ENCODE measurements around the gene TAF12. TPM values are rescaled to one million over a fixed set of nuclear protein-coding genes. Genes with fewer than 3 reads are reported as not detected.
"Not testable (repeated sequence)": the region's sequence is repeated elsewhere in the genome, so short reads cannot be mapped to it uniquely, and the experiment has no call there.

The TAF12 gene
- 10 to 100 TPM; 18.7 to 36.2 (median 22.7) TPM for total RNA-seq

- peak; percentile 88 to 89 for DNase-seq (ENCODE audit: low spot score in 2 of 2)
- peak within 1 kb of the TSS; percentile 70 to 83 (median 72) for H3K4me3 ChIP-seq
- intact Hi-C loops (cut with DNase I; ENCODE audit: low total_unique reads) = no loop called here
Observed at GRCh38 chr1:28642847-28643635, at the start of gene TAF12. TSS of gene TAF12 (minus strand) at chr1:28643067. CDS start at chr1:28622081, 20,986 bp downstream.

GRCh38 chr1:28691627-28692026, 48.8 kb upstream of the TAF12 start:
- H3K4me3 ChIP-seq; DNase-seq (ENCODE audit: low spot score in 2 of 2); H3K9me3 ChIP-seq; H3K27me3 ChIP-seq; H3K36me3 ChIP-seq; H3K27ac ChIP-seq; intact Hi-C loops (cut with DNase I; ENCODE audit: low total_unique reads); H3K4me1 ChIP-seq: not testable (repeated sequence)

More at GRCh38 chr1:28642847-28643635, at the start of gene TAF12:
- H3K27ac ChIP-seq = peak within 1 kb of the TSS; percentile 88 to 90
- H3K4me1 ChIP-seq = peaks cover 0 to 14% of the 10 kb centered on the region in 2 donors
- no peaks in the 10 kb centered on the region for H3K36me3 ChIP-seq
- no peaks in the 10 kb centered on the region for H3K9me3 ChIP-seq
- TF ChIP-seq, protein P1, sequence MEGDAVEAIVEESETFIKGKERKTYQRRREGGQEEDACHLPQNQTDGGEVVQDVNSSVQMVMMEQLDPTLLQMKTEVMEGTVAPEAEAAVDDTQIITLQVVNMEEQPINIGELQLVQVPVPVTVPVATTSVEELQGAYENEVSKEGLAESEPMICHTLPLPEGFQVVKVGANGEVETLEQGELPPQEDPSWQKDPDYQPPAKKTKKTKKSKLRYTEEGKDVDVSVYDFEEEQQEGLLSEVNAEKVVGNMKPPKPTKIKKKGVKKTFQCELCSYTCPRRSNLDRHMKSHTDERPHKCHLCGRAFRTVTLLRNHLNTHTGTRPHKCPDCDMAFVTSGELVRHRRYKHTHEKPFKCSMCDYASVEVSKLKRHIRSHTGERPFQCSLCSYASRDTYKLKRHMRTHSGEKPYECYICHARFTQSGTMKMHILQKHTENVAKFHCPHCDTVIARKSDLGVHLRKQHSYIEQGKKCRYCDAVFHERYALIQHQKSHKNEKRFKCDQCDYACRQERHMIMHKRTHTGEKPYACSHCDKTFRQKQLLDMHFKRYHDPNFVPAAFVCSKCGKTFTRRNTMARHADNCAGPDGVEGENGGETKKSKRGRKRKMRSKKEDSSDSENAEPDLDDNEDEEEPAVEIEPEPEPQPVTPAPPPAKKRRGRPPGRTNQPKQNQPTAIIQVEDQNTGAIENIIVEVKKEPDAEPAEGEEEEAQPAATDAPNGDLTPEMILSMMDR (IDR thresholded peaks at IDR 0.05) = peak; percentile 24 to 57 (median 46)
- TF ChIP-seq POLR2AphosphoS5 (IDR thresholded peaks at IDR 0.05) (peak; percentile 87 to 92 (median 90)), POLR2A (IDR thresholded peaks at IDR 0.05) (peak; percentile 90)
- H3K27me3 ChIP-seq = no peaks in the 10 kb centered on the region

DNA sequence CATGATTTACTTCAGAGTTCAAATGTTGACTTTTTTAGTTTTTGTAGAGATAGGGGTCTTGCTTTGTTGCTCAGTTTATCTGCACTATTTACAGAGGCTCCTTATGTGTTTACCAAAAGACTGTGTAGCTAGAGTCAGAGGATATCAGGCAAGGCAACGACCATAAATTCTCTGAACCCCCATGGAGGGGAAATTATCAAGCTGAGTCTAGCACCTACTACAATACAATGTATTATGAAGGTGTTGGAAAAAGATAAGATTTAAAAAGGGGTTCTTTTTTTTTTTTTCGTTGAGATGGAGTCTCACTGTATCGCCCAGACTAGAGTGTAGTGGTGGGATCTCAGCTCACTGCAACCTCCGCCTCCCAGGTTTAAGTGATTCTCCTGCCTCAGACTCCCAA, 42.1 kb upstream of the TAF12 start:
- intact Hi-C loops (cut with DNase I; ENCODE audit: low total_unique reads) = no loop called here
- Histone ChIP-seq H3K36me3 (no peaks in the 10 kb centered on the region), H3K4me3 (no peak overlapping the region), H3K9me3 (no peaks in the 10 kb centered on the region), H3K27ac (no peak overlapping the region), H3K27me3 (no peaks in the 10 kb centered on the region), H3K4me1 (no peaks in the 10 kb centered on the region)
- DNase-seq (ENCODE audit: low spot score in 2 of 2) = no peak
- TF ChIP-seq POLR2AphosphoS5 (IDR thresholded peaks at IDR 0.05) (no peak), POLR2A (IDR thresholded peaks at IDR 0.05) (no peak)
- TF ChIP-seq, protein P1 (IDR thresholded peaks at IDR 0.05) = no peak

DNA sequence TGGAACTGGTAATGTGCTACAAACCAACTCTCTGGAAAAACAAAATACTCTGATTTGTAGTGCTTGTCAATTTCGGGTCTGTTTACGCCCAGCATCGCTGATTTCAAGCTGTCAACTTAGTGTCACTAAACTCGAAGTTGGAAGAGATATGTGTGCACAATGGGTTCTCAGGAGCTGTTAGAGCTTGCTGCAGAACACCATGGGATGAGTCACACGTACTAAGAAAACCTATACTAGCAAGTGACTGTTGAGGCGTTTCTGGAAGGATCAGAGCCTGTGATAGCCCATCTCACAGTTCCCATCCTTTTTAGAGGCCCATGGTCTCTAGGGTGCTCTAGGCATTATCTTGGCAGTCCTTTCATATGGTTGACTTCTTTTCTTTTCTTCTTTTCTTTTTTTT, 40.0 kb upstream of the TAF12 start:
- intact Hi-C loops (cut with DNase I; ENCODE audit: low total_unique reads) = no loop called here
- no peaks in the 10 kb centered on the region for H3K27me3 ChIP-seq
- no peaks in the 10 kb centered on the region for H3K36me3 ChIP-seq
- TF ChIP-seq POLR2A (IDR thresholded peaks at IDR 0.05) (no peak), POLR2AphosphoS5 (IDR thresholded peaks at IDR 0.05) (no peak)
- TF ChIP-seq, protein P1 (IDR thresholded peaks at IDR 0.05) = no peak
- no peak for DNase-seq (ENCODE audit: low spot score in 2 of 2)
- H3K4me1 ChIP-seq = no peaks in the 10 kb centered on the region
- H3K4me3 ChIP-seq = no peak overlapping the region
- no peaks in the 10 kb centered on the region for H3K9me3 ChIP-seq
- H3K27ac ChIP-seq = no peak overlapping the region

GRCh38 chr1:28680151-28680550, 37.3 kb upstream of the TAF12 start:
- Histone ChIP-seq H3K27me3 (no peaks in the 10 kb centered on the region), H3K4me3 (no peak overlapping the region), H3K36me3 (no peaks in the 10 kb centered on the region), H3K4me1 (no peaks in the 10 kb centered on the region), H3K9me3 (no peaks in the 10 kb centered on the region), H3K27ac (no peak overlapping the region)
- DNase-seq (ENCODE audit: low spot score in 2 of 2) = no peak
- no peak for TF ChIP-seq POLR2A (IDR thresholded peaks at IDR 0.05)
- TF ChIP-seq POLR2AphosphoS5 (IDR thresholded peaks at IDR 0.05) = no peak
- TF ChIP-seq, protein P1 (IDR thresholded peaks at IDR 0.05) = no peak
- intact Hi-C loops (cut with DNase I; ENCODE audit: low total_unique reads) = no loop called here
